GM12878 (cell line): ENCODE data around the gene TSFM. TPM values are rescaled to one million over a fixed set of nuclear protein-coding genes. Genes with fewer than 3 reads are reported as not detected.

ENCODE experiments used
- ATAC-seq: fragments of 200-7000 bp; cut with Tn5 transposase; 3 replicates; pipeline ENCODE4 v1.9.1; 2020; ENCODE audit warnings: mild to moderate bottlenecking, moderate library complexity
- BruUV-seq: library from RNA; stranded (reverse); fragments of 400-500 nt; replicated peaks from 2 replicates; lab custom pipeline; 2021; lab: Mats Ljungman, UMichigan
- CTCF ChIA-PET: fragments of 300-600 bp; sonication (Branson Sonifier 250); formaldehyde crosslinking; extraction: SDS; loops from one replicate; lab custom pipeline; 2021; ENCODE audit warnings: inconsistent platforms; lab: Yijun Ruan, JAX
- POLR2A ChIA-PET: fragments of 350-600 bp; formaldehyde crosslinking; extraction: SDS; loops from one replicate; lab custom pipeline; 2021; ENCODE audit warnings: inconsistent platforms; lab: Charles Lee
- RAD21 ChIA-PET: fragments of 300-600 bp; sonication (Branson Sonifier 250); formaldehyde crosslinking; loops from one replicate; lab custom pipeline; 2023; ENCODE audit warnings: antibody characterized with exemption; ENCODE audit not compliant: unreplicated experiment; lab: Charles Lee
- SMC1A ChIA-PET: fragments of 300-600 bp; sonication (Branson Sonifier 250); formaldehyde crosslinking; loops from one replicate; lab custom pipeline; 2023; ENCODE audit not compliant: unreplicated experiment, uncharacterized antibody; lab: Charles Lee
- DNase-seq: peaks from one replicate; pipeline ENCODE4 v3.0.0-alpha.2; 2011; ENCODE audit warnings: low read depth, low spot score
- FAIRE-seq: peaks from 3 replicates; lab custom pipeline; 2011; peaks lifted over from hg19 to GRCh38; lab: Jason Lieb, UNC
- H2AFZ ChIP-seq: 2 replicates; pipeline ENCODE4 v1.6.0; 2011; ENCODE audit warnings: low read depth, low read length, control low read depth; ENCODE audit not compliant: control insufficient read depth
- H3K27ac ChIP-seq: 2 replicates; pipeline ENCODE4 v1.5.1; 2011; ENCODE audit warnings: control low read depth; ENCODE audit not compliant: control insufficient read depth, insufficient read depth
- H3K27me3 ChIP-seq, 2 experiments: replicated peaks in 1 of 2; 2 replicates each; pipeline versions ENCODE4 v1.6.0 to v1.6.1; 2011; ENCODE audit warnings: low read length in 1 of 2; ENCODE audit not compliant: control insufficient read depth in 2 of 2, insufficient read depth in 2 of 2
- H3K36me3 ChIP-seq, 2 experiments: 2 replicates each; pipeline ENCODE4 v1.5.1; 2011; ENCODE audit warnings: low read length in 1 of 2; ENCODE audit not compliant: control insufficient read depth in 2 of 2, insufficient read depth in 2 of 2
- H3K4me1 ChIP-seq: 2 replicates; pipeline ENCODE4 v1.6.1; 2011; ENCODE audit warnings: mild to moderate bottlenecking, low read length, moderate library complexity, mixed read lengths; ENCODE audit not compliant: control insufficient read depth, insufficient read depth
- H3K4me2 ChIP-seq: 2 replicates; pipeline ENCODE4 v1.6.0; 2011; ENCODE audit warnings: control low read depth; ENCODE audit not compliant: control insufficient read depth, insufficient read depth
- H3K4me3 ChIP-seq: fragments of 200-600 bp; sonication (generic); 2 replicates; pipeline ENCODE4 v1.5.1; 2016
- H3K79me2 ChIP-seq: 2 replicates; pipeline ENCODE4 v1.6.0; 2011; ENCODE audit warnings: low read length; ENCODE audit not compliant: control insufficient read depth, insufficient read depth
- H3K9ac ChIP-seq: 2 replicates; pipeline ENCODE4 v1.8.0; 2011; ENCODE audit warnings: low read length, control low read depth, mixed read lengths; ENCODE audit not compliant: control insufficient read depth, insufficient read depth
- H3K9me3 ChIP-seq: replicated peaks from 3 replicates; pipeline ENCODE4 v1.5.1; 2011; ENCODE audit warnings: mild to moderate bottlenecking, low read length; ENCODE audit not compliant: control insufficient read depth, insufficient read depth
- H4K20me1 ChIP-seq: 2 replicates; pipeline ENCODE4 v1.6.0; 2011; ENCODE audit not compliant: control insufficient read depth, insufficient read depth
- CBX5 ChIP-seq: sonication (generic); IDR thresholded peaks from 2 replicates; pipeline ENCODE4 v1.6.1; 2016; ENCODE audit warnings: low read depth, moderate library complexity, mild to moderate bottlenecking, inconsistent platforms
- CUX1 ChIP-seq: IDR thresholded peaks from 2 replicates; pipeline ENCODE4 v1.6.1; 2012; ENCODE audit warnings: improper control_type of control experiment, low read depth, low read length; ENCODE audit not compliant: insufficient replicate concordance
- HDAC6 ChIP-seq: fragments of 200-600 bp; sonication (generic); IDR thresholded peaks from one replicate; pipeline ENCODE4 v1.8.0; 2017; ENCODE audit warnings: antibody characterized with exemption; ENCODE audit not compliant: unreplicated experiment
- MEF2A ChIP-seq: IDR thresholded peaks from 2 replicates; pipeline ENCODE4 v1.6.1; 2011; ENCODE audit warnings: low read depth, mild to moderate bottlenecking, low read length, moderate library complexity; ENCODE audit not compliant: insufficient read depth
- NFXL1 ChIP-seq: fragments of 450-650 bp; IDR thresholded peaks from 2 replicates; pipeline ENCODE4 v1.6.1; 2017; ENCODE audit warnings: antibody characterized with exemption, mild to moderate bottlenecking, borderline replicate concordance
- NFYB ChIP-seq: IDR thresholded peaks from 2 replicates; pipeline ENCODE4 v1.6.1; 2011; ENCODE audit warnings: low read depth, mild to moderate bottlenecking, low read length, improper control_type of control experiment, moderate library complexity; ENCODE audit not compliant: insufficient read depth
- SIN3A ChIP-seq: IDR thresholded peaks from 2 replicates; pipeline ENCODE4 v1.6.1; 2012; ENCODE audit warnings: low read depth, low read length, improper control_type of control experiment
- SIX5 ChIP-seq: IDR thresholded peaks from 2 replicates; pipeline ENCODE4 v1.6.1; 2011; ENCODE audit warnings: mild to moderate bottlenecking, low read depth, low read length, moderate library complexity; ENCODE audit not compliant: severe bottlenecking
- SMAD1 ChIP-seq: fragments of 450-650 bp; IDR thresholded peaks from 2 replicates; pipeline ENCODE4 v1.6.1; 2018; ENCODE audit warnings: mild to moderate bottlenecking, low read depth; ENCODE audit not compliant: partially characterized antibody
- USF2 ChIP-seq: IDR thresholded peaks from 2 replicates; pipeline ENCODE4 v1.6.1; 2011; ENCODE audit warnings: low read depth, low read length, improper control_type of control experiment, borderline replicate concordance
- ZNF622 ChIP-seq: fragments of 450-650 bp; IDR thresholded peaks from 2 replicates; pipeline ENCODE4 v1.6.1; 2017; ENCODE audit warnings: mild to moderate bottlenecking, inconsistent platforms
- ZNF687 ChIP-seq: fragments of 450-650 bp; IDR thresholded peaks from 2 replicates; pipeline ENCODE4 v1.6.1; 2017; ENCODE audit warnings: mild to moderate bottlenecking, moderate library complexity
- WGBS: methylation state at CpG from one replicate; pipeline ENCODE4 v1.1.6; 2016; ENCODE audit warnings: low lambda C conversion rate; ENCODE audit not compliant: insufficient replicate concordance, insufficient coverage; ENCODE audit errors: missing lambda C conversion rate; 5-methylcytosine and 5-hydroxymethylcytosine counted together
- in situ Hi-C: fragments of 300-500 bp; cut with MboI; formaldehyde crosslinking; loops from 9 replicates; pipeline ENCODE4 v1.14.3; 2018; ENCODE audit warnings: mixed read lengths
- intact Hi-C: fragments of 100-400 bp; cut with micrococcal nuclease; formaldehyde crosslinking; loops from one replicate; pipeline ENCODE4 v1.14.2; 2022; ENCODE audit not compliant: unreplicated experiment
- polyA plus RNA-seq, 11 experiments: library from polyadenylated mRNA; depleted of rRNA in 4 of 11; unstranded in 6 of 11; stranded (reverse) in 5 of 11; fragments of >200 nt; fragmentation: Nextera tagmentation in 4 of 11; fragmentation: Illumina TruSeq in 1 of 11; extraction: Ambion mirVana in 4 of 11; extraction: Trizol in 1 of 11; gene quantifications; 1 replicate in 1 of 11; 2 replicates in 10 of 11; pipeline versions ENCODE4 v1.2.1 to v1.2.3, GENCODE V29; 2011 to 2016; ENCODE audit warnings: inconsistent platforms in 2 of 11, missing spikeins in 2 of 11, low read depth in 1 of 11
- total RNA-seq, 4 experiments: library from RNA; depleted of rRNA in 3 of 4; stranded (reverse); fragments of >200 nt in 3 of 4; fragmentation: Illumina TruSeq in 1 of 4; extraction: Trizol in 1 of 4; gene quantifications; 2 replicates each; pipeline versions ENCODE4 v1.2.1 to v1.2.3, GENCODE V29; 2013 to 2021

TSFM gene
- total and polyA plus RNA-seq, 10 of the 15 experiments (the other 5 are each of a cell fraction or from before 2014, with no cell fraction given) = 36.7 to 132 (median 45.6) TPM

- Histone ChIP-seq H3K4me3 (no peak overlapping the region), H3K27me3 (no peaks in the 10 kb centered on the region), H3K36me3 (peaks cover 30 to 34% of the 10 kb centered on the region in 2 experiments), H3K9me3 (no peaks in the 10 kb centered on the region), H3K79me2 (peaks cover 31% of the 10 kb centered on the region), H4K20me1 (peaks cover 8% of the 10 kb centered on the region), H3K9ac (no peak overlapping the region), H2AFZ (no peak overlapping the region), H3K4me2 (no peak overlapping the region), H3K27ac (no peak overlapping the region), H3K4me1 (peaks cover 30% of the 10 kb centered on the region)
- no TSS peak for BruUV-seq
- ChIA-PET CTCF (interaction anchor here (0.7 to 2.7 kb wide), 9 partner anchors 10 to 98 kb away, joined by 3 to 18 read pairs (median 4); partner anchors contain the start of gene AVIL), RAD21 (interaction anchor here (0.5 to 1.9 kb wide), 4 partner anchors 14 to 440 kb away, joined by 3 to 7 read pairs (median 4); no protein-coding TSS in a partner anchor), POLR2A (interaction anchor here (0.6 kb wide), 1 partner anchor 72 kb away, joined by 3 read pairs; no protein-coding TSS in a partner anchor), SMC1A (interaction anchor here (1.1 to 1.6 kb wide), 3 partner anchors 13 to 75 kb away, joined by 5 to 9 read pairs (median 8); no protein-coding TSS in a partner anchor)
- FAIRE-seq (no peak), DNase-seq (no peak), ATAC-seq (no peak)
- intact Hi-C loops (no loop called here), in situ Hi-C loops (loop anchor here (5.0 kb wide), 1 partner anchor 78 kb away; no protein-coding TSS in a partner anchor)
- 94% methylated on average over 10 of the region's 10 CpGs for WGBS
- TF ChIP-seq NFXL1 (no peak), ZNF622 (no peak), NFYB (no peak), HDAC6 (no peak), USF2 (no peak), MEF2A (no peak), ZNF687 (no peak), SIN3A (no peak), SIX5 (no peak), CUX1 (no peak), SMAD1 (no peak), CBX5 (no peak)
These were observed 46.6 kb downstream of the TSFM start for GRCh38 chr12:57829025-57829777.
